Thoracic aorta (tissue), 2 donors: ENCODE data around the gene KCNK13. TPM values are rescaled to one million over a fixed set of nuclear protein-coding genes. Genes with fewer than 3 reads are reported as not detected.

Source experiments
- ATAC-seq: fragments of 150-250 bp; one replicate; pipeline ENCODE4 v1.8.0; 2017; ENCODE audit warnings: low read depth; ENCODE audit not compliant: insufficient number of reproducible peaks, low FRiP score
- DNase-seq: peaks from one replicate; pipeline ENCODE4 v3.0.0-alpha.2; 2020; ENCODE audit warnings: low spot score
- H3K27ac ChIP-seq, 2 donors: fragments of 200-600 bp; sonication (generic); 1 replicate in 1 of 2; 2 replicates in 1 of 2; pipeline ENCODE4 v1.5.1; 2016; ENCODE audit warnings: mild to moderate bottlenecking in 2 of 2, moderate library complexity in 2 of 2
- H3K27me3 ChIP-seq: fragments of 200-600 bp; sonication (generic); replicated peaks from 2 replicates; pipeline ENCODE4 v1.6.0; 2016; ENCODE audit warnings: mild to moderate bottlenecking; ENCODE audit not compliant: insufficient read depth
- H3K36me3 ChIP-seq: fragments of 200-600 bp; sonication (generic); one replicate; pipeline ENCODE4 v1.5.1; 2016
- H3K4me1 ChIP-seq, 2 donors: fragments of 200-600 bp; sonication (generic); 1 replicate in 1 of 2; 2 replicates in 1 of 2; pipeline versions ENCODE4 v1.5.1 to v1.6.0; 2016; ENCODE audit warnings: low read depth in 2 of 2, mild to moderate bottlenecking in 1 of 2; ENCODE audit not compliant: control insufficient read depth in 1 of 2
- H3K4me3 ChIP-seq: fragments of 200-600 bp; sonication (generic); 2 replicates; pipeline ENCODE4 v1.5.1; 2016; ENCODE audit warnings: mild to moderate bottlenecking
- H3K9me3 ChIP-seq: fragments of 200-600 bp; sonication (generic); 2 replicates; pipeline ENCODE4 v1.5.1; 2016
- total RNA-seq, 2 donors: library from RNA; depleted of rRNA; stranded (reverse); fragments of >200 nt; gene quantifications; one replicate each; pipeline versions ENCODE4 v1.1.0 to v1.2.3, GENCODE V29; 2016
- TF ChIP-seq, protein P1 (sequence below): fragments of 200-600 bp; sonication (generic); IDR thresholded peaks from one replicate; pipeline ENCODE4 v1.5.1; 2019; ENCODE audit warnings: antibody characterized with exemption

KCNK13 gene
- total RNA-seq, 2 donors from 2014 or later: 0.14 to 0.92 TPM

DNA sequence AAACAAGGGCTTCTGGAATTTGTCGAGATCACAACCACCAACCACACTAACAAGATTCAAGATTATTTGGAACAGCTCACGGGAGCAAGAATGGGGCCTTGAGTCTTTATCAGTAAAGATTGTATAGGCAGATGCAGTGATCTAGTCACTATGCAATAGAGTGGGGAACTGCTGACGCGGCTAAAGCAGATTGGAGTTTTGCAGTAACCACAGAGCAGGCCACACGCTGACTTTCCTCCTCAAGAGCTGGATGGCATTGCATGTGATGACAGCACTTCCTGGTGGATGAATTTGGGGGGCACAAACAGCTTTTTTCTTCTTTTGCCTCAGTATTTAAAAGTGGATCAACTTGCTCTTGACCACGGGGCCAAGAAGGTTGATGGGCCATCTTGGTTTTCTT, 46.0 kb downstream of the KCNK13 start:
- no peak for DNase-seq
- Histone ChIP-seq H3K4me1 (no peaks in the 10 kb centered on the region), H3K27me3 (no peaks in the 10 kb centered on the region), H3K4me3 (no peak overlapping the region), H3K27ac (no peak overlapping the region), H3K9me3 (no peaks in the 10 kb centered on the region), H3K36me3 (no peaks in the 10 kb centered on the region)
- TF ChIP-seq, protein P1, sequence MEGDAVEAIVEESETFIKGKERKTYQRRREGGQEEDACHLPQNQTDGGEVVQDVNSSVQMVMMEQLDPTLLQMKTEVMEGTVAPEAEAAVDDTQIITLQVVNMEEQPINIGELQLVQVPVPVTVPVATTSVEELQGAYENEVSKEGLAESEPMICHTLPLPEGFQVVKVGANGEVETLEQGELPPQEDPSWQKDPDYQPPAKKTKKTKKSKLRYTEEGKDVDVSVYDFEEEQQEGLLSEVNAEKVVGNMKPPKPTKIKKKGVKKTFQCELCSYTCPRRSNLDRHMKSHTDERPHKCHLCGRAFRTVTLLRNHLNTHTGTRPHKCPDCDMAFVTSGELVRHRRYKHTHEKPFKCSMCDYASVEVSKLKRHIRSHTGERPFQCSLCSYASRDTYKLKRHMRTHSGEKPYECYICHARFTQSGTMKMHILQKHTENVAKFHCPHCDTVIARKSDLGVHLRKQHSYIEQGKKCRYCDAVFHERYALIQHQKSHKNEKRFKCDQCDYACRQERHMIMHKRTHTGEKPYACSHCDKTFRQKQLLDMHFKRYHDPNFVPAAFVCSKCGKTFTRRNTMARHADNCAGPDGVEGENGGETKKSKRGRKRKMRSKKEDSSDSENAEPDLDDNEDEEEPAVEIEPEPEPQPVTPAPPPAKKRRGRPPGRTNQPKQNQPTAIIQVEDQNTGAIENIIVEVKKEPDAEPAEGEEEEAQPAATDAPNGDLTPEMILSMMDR: no peak
- no peak for ATAC-seq

DNA sequence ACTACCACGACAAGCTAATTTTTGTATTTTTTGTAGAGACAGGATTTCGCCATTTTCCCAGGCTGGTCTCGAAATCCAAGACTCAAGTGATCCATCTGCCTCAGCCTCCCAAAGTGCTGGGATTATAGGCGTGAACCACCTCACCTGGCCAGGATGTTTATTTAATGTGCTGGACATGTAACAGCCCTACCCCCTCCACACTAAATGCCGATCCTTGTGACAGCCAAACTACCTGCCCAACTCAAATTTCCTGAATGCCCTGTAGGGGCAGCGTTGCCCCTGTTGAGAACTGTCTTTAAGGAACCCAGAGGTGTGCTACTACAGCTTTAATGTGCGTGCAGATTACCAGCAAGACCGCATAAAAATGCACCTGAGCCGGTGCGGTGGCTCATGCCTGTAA, 48.1 kb downstream of the KCNK13 start:
- TF ChIP-seq, protein P1: no peak
- Histone ChIP-seq H3K36me3 (no peaks in the 10 kb centered on the region), H3K27me3 (no peaks in the 10 kb centered on the region), H3K9me3 (no peaks in the 10 kb centered on the region), H3K4me3 (no peak overlapping the region), H3K4me1 (no peaks in the 10 kb centered on the region), H3K27ac (no peak overlapping the region)
- ATAC-seq (no peak), DNase-seq (no peak)

GRCh38 chr14:90111895-90112534, 50.2 kb downstream of the KCNK13 start:
- Histone ChIP-seq H3K27me3 (no peaks in the 10 kb centered on the region), H3K4me1 (no peaks in the 10 kb centered on the region), H3K9me3 (no peaks in the 10 kb centered on the region), H3K36me3 (no peaks in the 10 kb centered on the region), H3K4me3 (no peak overlapping the region), H3K27ac (no peak overlapping the region)
- no peak for DNase-seq
- no peak for ATAC-seq
- TF ChIP-seq, protein P1: no peak

GRCh38 chr14:90114554-90114953, 52.8 kb downstream of the KCNK13 start:
- Histone ChIP-seq H3K36me3 (no peaks in the 10 kb centered on the region), H3K4me3 (no peak overlapping the region), H3K4me1 (no peaks in the 10 kb centered on the region), H3K9me3 (no peaks in the 10 kb centered on the region), H3K27ac (no peak overlapping the region), H3K27me3 (no peaks in the 10 kb centered on the region)
- ATAC-seq (no peak), DNase-seq (no peak)
- TF ChIP-seq, protein P1: no peak

DNA sequence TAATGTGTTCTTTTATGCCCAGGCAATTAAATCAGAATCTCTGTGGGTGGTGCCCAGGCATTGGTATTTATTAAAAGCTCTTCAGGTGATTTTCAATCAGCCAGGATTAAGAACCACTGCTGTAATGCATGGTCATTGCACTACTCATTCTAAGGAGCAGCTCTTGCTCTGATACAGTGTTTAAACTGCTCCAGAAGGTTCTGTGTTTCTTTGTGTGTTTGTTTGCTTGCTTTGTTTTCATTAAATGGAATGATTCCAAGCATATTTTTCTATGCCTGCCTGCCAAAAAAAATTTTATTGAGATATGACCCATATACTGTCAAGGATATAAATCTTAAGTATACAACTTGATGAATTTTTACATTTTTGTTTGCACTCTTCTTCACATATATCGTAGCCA, 54.0 kb downstream of the KCNK13 start:
- no peak for ATAC-seq
- TF ChIP-seq, protein P1: no peak
- Histone ChIP-seq H3K27ac (no peak overlapping the region), H3K27me3 (no peaks in the 10 kb centered on the region), H3K4me3 (no peak overlapping the region), H3K4me1 (no peaks in the 10 kb centered on the region), H3K36me3 (no peaks in the 10 kb centered on the region), H3K9me3 (no peaks in the 10 kb centered on the region)
- DNase-seq: no peak
